NCI-H748 treated with DMSO at 0.1 percent for 48 hours (cell line): ENCODE measurements around the gene ABLIM1.

ENCODE experiments used
- DNase-seq: peaks from one replicate; lab custom pipeline; 2025; lab: John Stamatoyannopoulos, UW

The ABLIM1 gene

DNA sequence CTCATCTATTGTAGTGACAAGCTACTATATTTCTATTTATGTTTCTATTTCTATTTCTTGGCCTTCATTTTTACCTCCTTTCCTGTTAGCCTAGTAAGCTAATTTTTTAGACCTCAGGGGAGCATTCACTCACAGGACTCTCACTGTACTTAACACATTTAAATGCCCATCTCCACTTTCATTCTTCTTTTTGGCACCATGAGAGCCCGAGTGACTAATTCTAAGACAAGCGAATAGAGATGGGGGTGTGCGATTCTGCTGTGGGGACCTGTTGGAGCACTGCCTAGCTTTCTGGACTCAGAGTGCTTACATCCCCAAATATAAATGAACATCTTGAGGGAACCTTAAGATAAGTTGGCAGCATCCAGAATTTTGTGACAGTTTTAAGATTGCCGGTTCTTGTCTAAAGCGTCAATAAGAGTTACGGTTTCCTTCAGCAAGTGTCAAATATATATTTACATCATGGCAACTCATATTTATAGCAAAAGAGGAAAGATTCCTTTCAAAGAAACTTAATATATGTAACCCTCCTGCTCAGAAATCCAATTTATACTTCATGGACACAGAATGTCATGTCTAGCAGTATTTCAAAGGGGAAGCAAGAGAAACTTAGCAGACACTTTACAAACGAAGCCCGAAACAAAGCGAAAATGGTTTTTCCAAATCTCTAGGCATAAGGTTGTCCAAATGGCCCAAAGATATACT is 199.7 kb downstream of the ABLIM1 start:
- DNase-seq = no peak

DNA sequence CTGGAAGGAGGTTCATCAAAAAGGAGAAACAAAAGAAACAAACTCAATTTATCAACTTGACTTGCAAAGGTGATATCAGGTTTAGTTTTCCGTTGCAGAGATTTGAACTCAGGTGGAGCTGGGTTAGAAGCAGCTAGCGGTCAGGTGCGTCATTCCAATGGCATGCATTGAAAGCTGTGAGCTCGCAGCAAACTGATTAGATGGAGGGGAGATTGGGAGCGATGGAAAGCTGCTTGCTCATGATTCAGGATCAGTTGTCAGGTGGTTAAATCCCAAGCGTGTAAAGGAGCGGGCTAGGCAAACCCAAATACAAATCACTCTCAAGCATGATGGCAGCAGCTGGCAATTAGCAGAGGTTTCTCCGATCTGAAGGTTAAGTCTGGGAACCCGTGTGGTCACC is 204.5 kb downstream of the ABLIM1 start:
- no peak for DNase-seq

DNA sequence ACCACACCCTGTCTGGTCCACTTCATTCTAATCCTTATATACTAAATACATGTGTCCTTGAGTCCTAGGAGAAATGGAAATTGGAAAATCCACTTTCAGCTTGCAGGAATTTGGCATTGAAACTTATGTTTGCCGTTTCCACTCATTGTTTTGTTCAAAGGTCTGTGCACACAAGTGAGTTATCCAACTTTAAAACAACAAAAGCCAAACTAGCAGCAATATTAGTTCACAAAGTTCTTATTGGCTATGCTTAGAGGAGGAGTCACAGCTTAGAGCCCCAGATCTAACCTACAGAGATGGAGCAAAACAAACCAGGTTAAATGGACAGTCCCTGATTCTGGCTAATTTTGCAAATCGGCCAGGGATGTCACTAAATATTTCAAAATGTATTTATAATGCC is 209.2 kb downstream of the ABLIM1 start:
- DNase-seq = no peak

DNA sequence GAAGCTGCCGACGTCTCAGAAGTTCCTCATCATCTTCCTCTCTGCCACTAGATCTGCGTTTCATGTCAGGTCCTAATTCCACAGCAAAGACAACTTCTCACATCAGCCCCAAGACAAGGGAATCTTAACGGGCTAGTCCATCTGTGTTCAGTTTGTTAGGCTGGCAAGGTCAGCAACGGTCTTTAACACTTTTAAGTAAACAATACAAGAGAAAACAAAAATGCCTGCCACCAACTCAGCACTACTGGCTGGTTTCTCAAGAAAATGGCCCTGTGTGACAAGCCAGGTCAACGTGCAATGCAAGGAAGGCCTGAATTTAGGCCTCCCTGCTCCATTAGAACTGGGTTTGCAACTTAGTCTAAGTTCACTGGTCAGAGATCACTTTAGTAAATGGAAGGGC is 212.7 kb downstream of the ABLIM1 start:
- DNase-seq = no peak

DNA sequence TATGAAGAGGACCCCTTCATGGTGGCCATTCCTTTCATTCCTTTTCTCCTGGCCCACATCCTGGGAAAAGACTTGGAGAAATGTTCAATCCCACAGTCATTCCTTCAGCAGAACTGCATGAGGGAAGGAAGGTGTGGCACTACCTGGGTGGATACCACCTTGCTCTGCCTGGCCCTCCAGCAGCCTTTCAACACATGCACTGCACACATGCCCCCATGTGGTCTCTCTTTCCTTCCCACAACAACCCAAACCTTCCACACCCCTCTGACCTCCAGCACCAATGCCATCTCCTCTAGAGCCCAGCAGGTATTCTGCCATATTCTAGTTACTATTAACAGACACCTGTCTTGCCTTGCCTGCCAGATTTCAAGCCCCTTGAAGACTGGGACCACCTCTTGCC is 213.3 kb downstream of the ABLIM1 start:
- no peak for DNase-seq

DNA sequence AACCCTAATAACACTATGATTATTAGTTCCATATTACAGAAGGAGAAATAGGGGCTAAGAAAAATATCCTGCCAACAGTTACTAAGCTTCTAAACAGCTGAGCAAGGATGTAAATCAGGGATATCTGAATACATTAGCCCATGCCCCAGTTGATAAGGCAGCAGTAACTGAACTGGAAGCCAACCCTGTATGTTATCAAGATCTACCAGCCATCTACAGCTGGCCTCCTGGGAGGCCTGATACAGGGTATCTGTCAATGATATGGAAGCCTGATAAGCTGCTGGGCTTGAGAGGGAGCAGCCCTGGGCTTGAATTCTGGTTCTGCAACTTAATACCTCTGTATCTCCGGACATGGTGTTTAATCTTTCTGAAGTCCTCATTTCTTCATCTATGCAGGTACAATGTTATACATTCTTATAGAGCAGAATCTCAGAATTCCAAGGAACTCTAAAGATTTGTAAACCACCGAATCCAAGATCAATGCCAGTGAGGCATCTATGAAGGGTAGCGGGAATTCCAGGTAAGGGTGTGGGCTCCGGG is 215.9 kb downstream of the ABLIM1 start:
- DNase-seq = no peak

DNA sequence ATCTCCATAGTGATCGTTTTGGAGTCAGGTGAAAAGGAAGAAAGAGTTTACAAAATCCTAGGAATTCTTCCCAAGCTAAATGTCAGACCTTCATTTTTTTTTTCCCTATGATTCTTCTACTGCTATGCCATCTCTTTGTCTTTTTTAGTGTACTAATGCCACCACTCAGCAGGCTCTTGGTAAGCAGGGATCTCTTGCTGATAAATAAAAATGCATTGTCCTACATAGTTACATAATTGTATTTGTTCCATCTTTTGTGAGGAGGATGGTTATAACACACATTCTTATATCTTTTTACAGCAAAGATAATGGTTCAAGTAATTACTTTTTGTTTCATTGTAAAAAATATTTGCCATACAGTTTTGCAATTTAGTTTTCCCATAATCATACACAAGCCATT is 217.0 kb downstream of the ABLIM1 start:
- no peak for DNase-seq

DNA sequence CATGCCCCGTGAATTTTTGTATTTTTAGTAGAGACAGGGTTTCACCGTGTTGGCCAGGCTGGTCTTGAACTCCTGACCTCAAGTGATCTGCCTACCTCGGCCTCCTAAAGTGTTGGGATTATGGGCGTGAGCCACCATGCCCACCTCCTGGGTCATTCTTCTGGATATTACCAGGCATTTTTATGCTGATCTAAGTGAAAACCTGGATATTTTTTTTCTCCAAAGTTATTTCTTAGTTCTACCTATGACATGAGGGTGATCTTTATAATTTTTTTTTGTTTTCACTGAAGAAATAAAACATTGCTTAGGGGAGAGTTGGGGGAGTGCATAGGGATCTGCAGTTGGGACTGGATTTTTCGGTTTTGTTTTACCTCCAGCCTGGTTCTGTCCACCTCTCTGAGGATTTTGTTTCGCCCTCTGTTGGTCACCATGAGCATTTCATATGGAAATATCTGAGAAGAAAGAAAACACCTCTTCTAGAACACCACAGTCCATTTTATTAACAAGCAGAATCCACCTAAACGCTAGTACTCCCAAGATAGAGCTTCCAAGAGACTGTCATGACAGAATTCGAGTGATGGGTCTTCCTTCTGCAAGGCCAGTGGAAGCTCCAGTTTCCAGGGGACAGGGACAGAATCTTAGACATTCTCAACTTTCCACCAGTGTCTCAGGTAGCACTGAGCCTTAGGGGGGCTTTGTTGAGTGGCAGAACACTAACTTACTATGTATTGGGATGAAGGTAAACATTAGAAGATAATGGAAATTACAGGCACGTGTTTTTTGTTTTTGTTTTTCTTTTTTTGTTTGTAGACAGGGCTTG is 220.4 kb downstream of the ABLIM1 start:
- DNase-seq = no peak

DNA sequence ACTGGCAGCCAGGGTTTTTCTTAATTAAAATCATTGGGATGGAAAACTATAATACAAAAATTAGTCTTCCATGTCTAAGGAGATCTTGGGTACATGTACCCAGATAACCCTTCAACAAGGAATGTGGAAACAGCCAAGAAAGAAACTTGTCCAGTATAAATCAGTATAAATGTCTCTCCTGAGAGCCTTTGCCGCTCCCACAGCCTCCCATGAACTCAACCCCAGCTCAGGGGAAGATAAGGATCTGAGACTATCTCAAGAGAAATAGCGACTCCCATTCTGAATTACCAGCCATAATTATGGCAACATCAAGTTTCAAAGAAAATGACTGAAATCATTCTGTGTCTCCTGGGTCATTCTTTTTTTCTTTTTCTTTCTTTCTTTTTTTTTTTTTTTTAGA is 221.1 kb downstream of the ABLIM1 start:
- no peak for DNase-seq

DNA sequence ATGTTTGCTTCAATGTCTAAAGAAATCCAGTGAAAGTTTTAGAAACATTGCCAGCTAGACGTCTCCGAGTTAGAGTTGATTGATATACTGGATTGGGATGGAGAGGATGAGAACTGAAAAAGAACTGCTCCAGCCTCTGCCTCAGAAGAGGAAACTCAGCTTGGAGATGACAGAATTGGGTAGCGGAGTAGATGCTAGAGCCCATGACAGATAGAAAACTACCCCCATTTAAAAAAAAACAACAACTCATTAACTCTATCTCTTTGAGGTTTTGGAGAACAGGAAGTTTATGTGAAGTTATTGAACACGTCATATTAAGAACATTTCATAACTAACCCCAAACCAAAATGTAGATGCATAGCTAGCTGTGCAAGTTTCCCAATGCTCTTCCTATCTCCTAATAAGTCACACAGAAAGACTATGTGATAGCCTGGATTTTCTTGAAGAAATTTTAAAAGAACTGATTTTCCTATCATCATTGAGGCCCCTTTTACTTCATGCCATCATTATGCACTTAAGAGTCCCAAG is 225.4 kb downstream of the ABLIM1 start:
- DNase-seq = no peak

DNA sequence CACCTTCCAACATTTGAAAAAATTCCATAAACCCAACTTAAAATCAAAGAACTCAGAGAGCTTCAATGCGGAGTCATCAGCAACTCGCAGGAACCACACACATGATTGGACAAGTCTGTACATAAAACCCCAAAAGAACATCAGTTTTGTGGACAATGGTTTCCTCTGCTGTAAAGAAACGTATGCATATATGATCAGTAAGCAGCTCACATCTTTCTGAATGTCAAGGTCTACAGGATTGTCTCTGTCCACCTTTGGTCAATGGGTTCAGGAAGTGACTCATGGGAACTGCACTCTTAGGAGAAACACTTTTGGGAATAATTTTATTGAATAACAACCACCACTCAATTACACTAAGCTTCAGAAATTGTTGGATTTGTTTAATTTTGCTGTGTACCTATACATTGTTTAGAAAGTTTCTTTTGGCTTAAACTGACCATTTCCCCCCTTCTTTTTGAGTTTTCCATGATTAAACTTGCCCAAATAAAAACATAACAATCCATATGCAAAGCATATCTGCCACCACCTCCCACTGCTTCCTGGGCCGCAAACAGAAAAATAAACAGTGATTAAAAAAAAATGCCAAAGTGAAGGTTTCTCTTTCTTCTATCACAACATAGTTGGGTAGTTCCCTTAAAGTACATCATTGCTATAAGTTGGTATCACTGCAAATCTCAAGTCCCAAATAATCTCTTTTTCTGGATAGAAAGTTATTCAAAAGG is 226.5 kb downstream of the ABLIM1 start:
- DNase-seq = no peak

DNA sequence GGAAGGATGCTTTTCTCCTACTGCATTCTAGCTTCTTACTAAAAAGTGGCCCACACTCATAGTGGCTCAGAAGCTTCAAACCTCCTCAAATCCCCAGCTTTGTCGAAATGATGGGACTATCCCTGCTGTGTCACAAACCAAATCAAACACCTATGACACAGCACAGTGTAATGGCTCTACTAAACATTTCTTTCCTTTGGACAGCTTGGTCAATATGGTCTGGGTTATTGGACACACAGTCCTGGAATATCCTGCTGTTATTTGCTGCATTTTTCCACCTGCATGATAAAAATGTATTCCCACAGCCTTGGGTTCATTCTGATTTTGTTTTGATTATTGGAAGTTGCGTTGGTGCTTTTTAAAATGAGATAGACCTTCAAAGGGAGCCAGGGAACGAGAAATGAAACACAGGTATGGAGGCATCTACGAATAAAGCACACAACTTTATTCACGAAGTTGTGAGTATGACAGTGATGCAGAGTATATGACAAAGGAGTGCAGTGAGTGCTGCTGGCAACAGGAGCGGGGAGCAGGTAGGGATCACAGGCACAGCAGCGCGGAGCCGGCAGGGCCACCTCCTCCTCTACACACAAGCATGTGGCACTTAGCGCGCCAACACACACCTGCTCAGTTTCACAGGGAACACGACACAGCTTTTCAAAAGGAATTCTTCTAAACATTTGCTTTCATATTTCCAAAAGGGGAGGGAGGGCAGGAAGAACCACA is 227.2 kb downstream of the ABLIM1 start:
- no peak for DNase-seq

DNA sequence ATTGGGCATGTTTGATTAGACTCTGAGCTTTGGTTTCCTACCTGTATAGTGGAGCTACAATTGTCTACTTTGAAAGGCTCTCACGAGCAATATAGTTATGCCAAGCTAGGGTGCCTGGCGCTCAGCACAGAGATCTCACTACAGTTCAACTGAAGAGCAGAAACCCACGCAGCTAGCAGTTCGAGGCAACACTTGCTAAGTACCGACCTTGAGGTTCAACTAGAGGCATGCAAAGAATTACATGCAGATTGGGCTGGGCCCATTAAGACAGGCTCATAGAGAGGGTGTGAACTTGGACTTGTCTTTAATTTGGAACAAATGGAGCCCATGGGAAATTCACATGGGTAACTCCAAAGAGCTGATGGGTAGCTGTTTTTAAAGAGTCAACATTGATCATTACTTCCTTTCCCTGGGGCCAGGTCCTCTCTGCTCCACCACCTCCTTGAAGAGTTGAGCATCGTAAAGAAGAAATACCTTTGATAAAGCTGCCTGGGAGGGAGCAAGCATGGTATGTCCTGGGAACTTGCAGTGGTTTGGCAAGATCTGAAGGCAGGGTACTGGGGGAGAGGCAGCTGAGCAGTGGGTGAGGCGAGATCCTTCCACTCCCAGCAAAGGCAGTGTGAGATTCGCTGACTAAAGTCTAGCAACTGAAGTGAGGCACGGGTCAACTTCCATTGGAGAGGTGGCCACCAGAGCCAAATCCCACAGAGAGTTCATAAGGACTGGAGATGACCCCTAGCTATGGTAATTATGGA is 228.3 kb downstream of the ABLIM1 start:
- no peak for DNase-seq

DNA sequence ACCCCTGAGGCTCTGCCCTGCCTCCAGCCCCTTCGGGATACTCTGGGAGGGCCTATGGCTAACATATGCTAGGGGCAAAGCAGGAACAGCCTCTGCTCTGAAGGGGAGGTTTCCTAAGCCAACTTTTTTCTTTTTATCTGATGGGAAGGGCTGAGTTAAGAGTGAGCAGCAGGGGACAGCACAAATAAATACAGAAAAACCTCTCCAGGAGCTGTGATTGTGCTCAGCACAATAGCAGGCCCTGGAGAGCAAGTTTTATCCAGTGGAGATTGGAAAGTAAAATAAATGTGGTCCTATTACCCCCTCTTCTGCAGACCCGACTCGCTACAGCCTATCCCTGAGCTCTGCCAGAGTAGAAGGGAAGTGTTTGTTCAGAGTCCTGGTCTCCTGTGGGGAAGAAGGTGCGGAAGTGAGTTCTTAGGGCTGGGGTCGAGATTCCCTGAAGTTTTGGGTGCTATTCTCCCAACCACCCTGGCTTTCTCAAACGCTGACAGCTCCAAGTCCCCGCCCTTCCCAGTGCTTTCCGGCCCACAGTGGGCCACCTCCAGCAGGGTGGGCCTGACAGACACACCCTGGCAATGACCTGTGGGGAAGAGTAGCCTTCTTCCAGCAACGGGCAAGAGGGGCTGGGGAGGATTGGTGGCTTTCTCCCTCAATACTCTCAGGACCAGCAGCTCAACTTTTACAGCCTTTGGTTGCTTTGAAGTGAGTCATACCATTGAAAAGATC is 230.8 kb downstream of the ABLIM1 start:
- DNase-seq = no peak

DNA sequence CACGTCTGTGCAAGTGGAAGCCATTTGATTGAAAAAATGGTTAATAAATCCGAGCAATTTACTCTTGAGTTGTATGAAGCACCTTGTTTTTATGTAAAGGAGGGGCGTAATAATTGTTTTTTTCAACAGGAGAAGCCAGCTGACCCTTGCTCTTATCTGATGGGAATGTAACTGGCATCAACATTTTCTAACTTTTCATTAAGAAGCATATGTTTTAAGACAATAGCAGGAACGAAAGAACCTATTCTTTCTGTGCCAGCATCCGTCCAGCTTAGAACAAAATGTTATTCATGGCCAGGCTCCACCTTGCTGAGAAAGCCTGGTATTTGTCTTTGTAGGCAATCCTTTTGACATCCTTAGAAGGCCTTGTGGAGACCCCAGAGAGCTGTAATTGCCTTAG is 231.6 kb downstream of the ABLIM1 start:
- DNase-seq = no peak

DNA sequence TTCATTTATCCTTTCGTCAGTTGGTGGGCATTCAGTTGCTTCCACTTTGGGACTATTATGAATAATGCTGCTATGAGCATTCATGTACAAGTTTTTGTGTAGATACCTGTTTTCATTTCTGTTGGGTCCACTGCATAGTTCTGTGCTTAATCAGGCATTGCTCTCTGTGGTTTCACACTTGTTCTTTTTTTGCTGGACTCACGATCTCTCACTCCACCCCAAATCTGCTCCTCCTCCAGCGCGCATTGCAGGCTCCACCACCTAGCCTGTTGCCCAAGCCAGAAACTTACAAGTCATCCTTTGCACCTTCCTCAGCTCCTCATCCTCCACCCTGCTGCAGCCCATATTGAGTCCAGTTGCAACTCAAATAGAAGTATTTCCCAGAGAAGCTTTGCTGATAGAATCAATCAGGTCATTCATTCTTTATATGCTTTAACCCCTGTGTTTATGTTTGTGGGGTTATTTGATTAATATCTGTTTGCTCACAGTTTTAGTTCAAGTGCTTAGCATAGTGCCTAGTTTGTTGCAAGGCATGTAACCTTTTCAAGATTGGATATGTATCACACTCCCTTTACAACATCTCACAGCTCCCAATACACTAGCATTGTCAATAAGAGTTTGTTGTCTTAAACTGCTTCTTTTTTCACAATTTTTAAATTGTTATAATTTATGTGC is 237.1 kb downstream of the ABLIM1 start:
- DNase-seq = no peak

DNA sequence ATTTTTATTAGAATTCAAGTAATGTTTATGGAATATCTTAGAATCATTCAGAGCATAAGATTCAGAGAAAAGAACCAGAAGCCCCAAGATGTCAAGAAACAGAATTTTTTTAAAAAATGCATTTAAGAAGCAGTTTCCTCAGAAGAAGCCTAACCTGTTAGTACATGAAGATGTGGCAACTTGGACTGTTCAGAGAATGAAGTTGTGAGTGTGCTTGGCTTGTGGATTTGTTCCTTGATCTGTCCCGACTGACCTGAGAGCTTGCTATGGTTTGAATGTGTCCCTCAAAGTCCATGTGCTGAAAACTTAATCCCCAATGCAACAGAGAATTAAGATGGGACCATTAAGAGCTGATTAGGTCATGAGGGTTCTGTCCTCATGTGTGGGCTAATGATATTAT is 240.0 kb downstream of the ABLIM1 start:
- no peak for DNase-seq

DNA sequence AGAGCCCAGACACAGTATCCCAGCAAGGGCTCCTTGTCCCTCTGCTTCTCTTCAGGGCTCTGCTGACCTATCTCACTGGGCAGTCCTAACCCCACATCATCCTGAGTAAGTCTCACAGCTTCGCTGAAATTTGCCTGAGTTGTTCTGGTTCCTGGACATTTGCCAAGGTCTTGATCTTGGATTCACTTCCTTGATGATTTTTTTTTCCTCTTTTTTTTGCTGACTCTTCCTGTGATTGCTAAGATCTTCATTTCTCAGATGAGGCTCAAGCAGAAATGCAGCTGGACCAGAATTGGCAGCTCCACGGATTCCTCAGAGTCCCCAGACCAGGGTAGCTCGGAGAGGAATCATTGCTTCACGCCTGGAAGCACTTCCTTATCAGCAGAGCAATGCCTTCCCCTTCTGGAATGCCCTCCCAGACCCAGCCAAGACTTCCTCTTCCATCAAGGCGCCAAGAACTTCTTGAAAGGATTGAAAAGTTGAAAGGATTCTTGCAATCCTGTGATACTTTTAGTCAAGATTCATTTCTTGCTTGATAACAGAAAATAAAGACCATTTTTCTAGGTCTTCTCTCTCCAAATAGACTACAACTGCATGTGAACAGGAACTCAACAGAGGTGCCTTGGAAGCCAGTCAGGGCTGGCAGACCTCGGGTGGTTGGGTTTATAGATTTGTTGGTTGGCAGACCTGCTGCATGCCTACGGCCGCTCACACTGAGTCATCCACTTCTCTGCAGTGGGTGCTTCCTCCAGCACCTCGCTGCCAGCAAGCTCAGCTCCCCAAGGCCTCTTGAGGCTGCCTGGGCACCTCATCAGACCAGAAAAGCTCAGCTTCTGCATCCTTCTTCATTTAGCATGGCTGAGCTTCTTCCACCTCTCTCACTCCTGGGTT is 244.9 kb downstream of the ABLIM1 start:
- no peak for DNase-seq

DNA sequence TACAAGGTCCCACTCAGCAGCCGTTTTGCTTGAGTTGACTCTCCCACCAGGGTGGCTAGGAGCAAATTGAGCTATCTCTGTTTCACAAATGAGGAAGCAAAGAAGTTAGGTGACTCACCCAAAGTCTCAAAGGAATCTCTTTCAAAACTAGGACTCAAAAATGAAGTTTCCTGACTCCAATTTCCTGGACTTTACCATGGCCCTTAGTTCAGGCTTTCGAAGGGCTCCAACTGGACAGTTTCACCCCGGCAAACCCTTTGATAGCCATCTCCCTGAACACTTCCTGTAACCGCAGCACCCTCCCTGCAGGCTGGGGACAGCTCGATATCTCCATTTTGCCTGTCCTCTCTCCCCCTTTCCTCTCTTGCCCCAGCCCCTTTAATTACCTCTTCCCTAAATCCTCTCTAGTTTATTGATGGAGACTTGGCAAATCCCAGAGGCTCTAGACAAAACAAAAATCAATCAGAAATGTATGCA is 249.1 kb downstream of the ABLIM1 start:
- DNase-seq = no peak
